GM12864 (cell line): ENCODE results near the gene ADNP.

Source experiments
- DNase-seq: peaks from one replicate; pipeline ENCODE4 v3.0.0-alpha.2; 2011; ENCODE audit warnings: low read depth
- H3K4me3 ChIP-seq: 2 replicates; pipeline ENCODE4 v1.5.1; 2011; ENCODE audit warnings: mild to moderate bottlenecking, low read depth, low read length, control low read depth
- TF ChIP-seq, protein P1 (sequence below): IDR thresholded peaks from 2 replicates; pipeline ENCODE4 v1.5.1; 2011; ENCODE audit warnings: low read depth, mild to moderate bottlenecking, moderate library complexity, low read length, control low read depth, inconsistent platforms; ENCODE audit errors: missing control alignments

ADNP gene

DNA sequence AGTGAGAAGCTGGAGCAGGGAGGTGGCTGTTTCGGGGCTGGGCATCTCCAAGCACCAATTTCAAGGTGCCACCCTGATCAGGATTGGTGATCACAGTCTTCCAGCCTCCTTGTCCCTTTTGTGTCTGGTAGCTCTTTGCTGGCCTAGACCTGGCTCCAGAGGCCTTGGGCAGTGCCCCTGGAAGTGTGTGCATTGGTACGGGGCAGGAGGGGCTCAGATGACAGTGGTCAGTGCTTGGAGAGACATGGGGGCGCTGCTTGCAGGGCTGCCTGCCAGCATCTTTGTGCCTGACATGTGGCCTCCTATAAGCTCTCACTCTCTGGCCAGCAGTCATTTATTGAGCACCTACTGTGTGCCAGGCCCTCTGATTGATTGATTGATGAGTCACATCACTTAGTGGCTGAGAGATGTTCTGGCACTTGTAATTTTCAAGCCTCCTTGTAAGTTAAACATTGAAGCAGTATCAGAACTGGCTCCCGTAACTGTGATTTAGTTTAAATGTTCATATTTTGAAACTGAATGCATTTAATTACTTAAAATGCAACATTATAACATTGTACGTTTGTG lies 74.7 kb downstream of the ADNP start:
- H3K4me3 ChIP-seq: no peak overlapping the region
- no peak for DNase-seq
- TF ChIP-seq, protein P1, sequence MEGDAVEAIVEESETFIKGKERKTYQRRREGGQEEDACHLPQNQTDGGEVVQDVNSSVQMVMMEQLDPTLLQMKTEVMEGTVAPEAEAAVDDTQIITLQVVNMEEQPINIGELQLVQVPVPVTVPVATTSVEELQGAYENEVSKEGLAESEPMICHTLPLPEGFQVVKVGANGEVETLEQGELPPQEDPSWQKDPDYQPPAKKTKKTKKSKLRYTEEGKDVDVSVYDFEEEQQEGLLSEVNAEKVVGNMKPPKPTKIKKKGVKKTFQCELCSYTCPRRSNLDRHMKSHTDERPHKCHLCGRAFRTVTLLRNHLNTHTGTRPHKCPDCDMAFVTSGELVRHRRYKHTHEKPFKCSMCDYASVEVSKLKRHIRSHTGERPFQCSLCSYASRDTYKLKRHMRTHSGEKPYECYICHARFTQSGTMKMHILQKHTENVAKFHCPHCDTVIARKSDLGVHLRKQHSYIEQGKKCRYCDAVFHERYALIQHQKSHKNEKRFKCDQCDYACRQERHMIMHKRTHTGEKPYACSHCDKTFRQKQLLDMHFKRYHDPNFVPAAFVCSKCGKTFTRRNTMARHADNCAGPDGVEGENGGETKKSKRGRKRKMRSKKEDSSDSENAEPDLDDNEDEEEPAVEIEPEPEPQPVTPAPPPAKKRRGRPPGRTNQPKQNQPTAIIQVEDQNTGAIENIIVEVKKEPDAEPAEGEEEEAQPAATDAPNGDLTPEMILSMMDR: no peak

- H3K4me3 ChIP-seq: no peak overlapping the region
- DNase-seq: no peak
- TF ChIP-seq, protein P1: no peak
Measured at GRCh38 chr20:50855498-50856474, 75.5 kb downstream of the ADNP start.

- TF ChIP-seq, protein P1: no peak
- no peak overlapping the region for H3K4me3 ChIP-seq
- no peak for DNase-seq
Measured at GRCh38 chr20:50854506-50855249, 76.6 kb downstream of the ADNP start.

DNA sequence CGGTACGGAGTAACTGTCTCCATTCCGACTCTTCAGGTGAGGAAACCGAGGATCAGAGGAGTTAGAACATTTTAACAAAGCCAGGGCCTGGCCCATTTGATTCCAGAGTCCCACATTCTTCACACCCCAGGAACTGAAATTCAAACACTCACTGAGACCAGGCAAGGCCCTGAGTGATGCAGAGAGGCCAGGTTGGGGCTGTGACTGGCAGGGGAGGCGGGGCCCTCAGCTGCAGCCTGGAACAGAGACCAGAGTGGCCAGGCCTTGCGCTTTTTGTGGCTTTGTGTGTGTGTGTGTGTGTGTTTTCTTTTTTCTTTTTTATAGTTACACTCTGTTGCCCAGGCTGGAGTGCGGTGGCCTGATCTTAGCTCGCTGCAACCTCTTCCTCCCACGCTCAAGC lies 79.2 kb downstream of the ADNP start:
- DNase-seq: no peak
- TF ChIP-seq, protein P1: no peak
- no peak overlapping the region for H3K4me3 ChIP-seq

GRCh38 chr20:50850721-50851286 lies 80.4 kb downstream of the ADNP start:
- DNase-seq: no peak
- no peak overlapping the region for H3K4me3 ChIP-seq

More at GRCh38 chr20:50850721-50851286, 80.4 kb downstream of the ADNP start:
- TF ChIP-seq, protein P1: no peak
